ENCODE data around the gene MAPK8.

Gene MAPK8

DNA sequence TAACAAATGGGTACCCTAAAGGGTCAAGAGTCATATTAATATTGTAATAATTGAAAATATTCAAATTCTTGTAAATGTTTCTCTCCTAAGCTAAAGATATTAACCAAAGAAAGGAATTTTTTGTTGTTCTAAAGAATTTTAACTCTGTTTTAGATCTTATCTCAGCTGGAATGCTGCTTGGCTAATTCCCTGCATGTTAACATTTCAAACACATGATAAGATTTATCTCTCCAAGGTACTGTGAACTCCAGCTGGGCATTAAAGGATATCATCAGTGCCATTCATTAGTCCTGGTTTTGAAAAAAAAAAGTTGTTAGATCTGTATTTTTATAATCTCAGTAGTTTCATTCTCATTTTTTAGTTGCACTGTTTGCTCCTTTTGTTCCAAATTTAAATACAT lies 76.9 kb downstream of the MAPK8 start:
- TF ChIP-seq, protein P1, sequence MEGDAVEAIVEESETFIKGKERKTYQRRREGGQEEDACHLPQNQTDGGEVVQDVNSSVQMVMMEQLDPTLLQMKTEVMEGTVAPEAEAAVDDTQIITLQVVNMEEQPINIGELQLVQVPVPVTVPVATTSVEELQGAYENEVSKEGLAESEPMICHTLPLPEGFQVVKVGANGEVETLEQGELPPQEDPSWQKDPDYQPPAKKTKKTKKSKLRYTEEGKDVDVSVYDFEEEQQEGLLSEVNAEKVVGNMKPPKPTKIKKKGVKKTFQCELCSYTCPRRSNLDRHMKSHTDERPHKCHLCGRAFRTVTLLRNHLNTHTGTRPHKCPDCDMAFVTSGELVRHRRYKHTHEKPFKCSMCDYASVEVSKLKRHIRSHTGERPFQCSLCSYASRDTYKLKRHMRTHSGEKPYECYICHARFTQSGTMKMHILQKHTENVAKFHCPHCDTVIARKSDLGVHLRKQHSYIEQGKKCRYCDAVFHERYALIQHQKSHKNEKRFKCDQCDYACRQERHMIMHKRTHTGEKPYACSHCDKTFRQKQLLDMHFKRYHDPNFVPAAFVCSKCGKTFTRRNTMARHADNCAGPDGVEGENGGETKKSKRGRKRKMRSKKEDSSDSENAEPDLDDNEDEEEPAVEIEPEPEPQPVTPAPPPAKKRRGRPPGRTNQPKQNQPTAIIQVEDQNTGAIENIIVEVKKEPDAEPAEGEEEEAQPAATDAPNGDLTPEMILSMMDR (IDR thresholded peaks at IDR 0.05; ENCODE audit: extremely low read depth, insufficient read depth, missing control alignments) = no peak
- in situ Hi-C loops (cut with MboI; ENCODE audit: low pct_unique_long_range_greater_than_20kb, low sequenced_read_pairs, unreplicated experiment) = no loop called here
- no peak for DNase-seq (ENCODE audit: low spot score)

DNA sequence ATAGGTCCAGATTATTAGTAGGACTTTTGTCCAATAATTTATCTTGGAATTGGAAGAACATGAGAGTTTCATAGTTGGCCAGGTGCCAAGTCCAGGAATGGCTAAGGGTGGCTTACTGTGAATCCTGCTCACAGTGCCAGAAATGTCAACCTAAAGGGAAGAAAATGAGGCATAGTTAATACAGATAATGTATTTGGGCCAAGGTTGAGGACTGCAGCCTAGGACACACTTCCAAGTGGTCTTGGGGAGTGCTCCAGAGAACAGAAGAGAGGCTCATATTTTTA lies 78.2 kb downstream of the MAPK8 start:
- TF ChIP-seq, protein P1 (IDR thresholded peaks at IDR 0.05; ENCODE audit: extremely low read depth, insufficient read depth, missing control alignments) = no peak
- in situ Hi-C loops (cut with MboI; ENCODE audit: low pct_unique_long_range_greater_than_20kb, low sequenced_read_pairs, unreplicated experiment) = no loop called here

DNA sequence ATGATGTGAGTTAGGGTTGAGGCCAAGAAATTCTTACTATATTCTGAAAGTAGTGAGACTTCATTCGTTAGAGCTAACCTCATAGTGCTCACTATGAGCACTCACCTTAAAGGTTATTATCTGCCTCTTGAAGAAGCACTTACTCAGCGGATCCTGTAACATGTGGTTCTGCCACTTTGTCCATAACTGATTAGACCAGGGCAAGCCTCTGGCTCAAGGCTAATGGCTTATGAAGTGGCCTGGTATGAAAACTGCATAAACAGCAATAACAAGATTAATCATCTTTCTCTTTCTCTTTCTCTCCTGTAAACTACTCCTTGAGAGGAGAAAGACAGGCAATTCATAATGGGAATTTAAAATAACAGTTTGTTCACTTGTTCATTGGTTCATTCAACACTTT lies 82.8 kb downstream of the MAPK8 start:
- TF ChIP-seq, protein P1 (IDR thresholded peaks at IDR 0.05; ENCODE audit: extremely low read depth, insufficient read depth, missing control alignments) = no peak
- in situ Hi-C loops (cut with MboI; ENCODE audit: low pct_unique_long_range_greater_than_20kb, low sequenced_read_pairs, unreplicated experiment) = no loop called here
- DNase-seq (ENCODE audit: low spot score) = no peak

More for the DNA sequence above, 78.2 kb downstream of the MAPK8 start:
- DNase-seq (ENCODE audit: low spot score) = no peak

DNA sequence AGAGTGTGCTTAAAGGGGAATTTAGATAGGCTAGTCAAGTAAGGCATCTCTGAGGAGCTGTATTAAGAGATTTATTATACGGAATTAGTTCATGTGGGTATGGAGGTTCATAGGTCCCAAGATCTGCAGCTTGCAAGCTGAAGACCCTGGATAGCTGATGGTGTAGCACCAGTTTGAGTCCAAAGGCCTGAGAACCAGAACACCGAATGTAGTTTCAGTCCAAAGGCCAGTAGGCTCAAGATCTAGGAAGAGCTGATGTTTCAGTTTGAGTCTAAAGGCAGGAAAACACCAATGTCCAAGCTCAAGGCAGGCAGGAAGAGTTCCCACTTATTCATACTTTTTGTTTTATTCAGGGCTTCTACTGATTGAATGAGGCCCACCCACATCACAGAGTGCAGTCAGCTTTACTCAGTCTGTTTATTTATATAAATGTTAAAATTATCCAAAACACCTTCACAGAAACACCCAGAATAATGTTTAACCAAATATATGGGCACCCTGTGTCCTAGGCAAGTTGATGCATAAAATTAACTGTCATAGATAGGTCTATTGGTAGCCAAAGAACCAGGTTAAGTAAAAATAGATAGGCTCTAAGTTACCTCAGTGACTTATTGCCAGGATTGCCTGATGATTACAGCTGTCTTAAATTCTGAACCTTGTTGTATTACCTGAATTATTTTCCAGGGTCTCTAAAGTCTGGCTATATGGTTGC lies 83.5 kb downstream of the MAPK8 start:
- TF ChIP-seq, protein P1 (IDR thresholded peaks at IDR 0.05; ENCODE audit: extremely low read depth, insufficient read depth, missing control alignments) = no peak
- no peak for DNase-seq (ENCODE audit: low spot score)
- in situ Hi-C loops (cut with MboI; ENCODE audit: low pct_unique_long_range_greater_than_20kb, low sequenced_read_pairs, unreplicated experiment) = no loop called here

DNA sequence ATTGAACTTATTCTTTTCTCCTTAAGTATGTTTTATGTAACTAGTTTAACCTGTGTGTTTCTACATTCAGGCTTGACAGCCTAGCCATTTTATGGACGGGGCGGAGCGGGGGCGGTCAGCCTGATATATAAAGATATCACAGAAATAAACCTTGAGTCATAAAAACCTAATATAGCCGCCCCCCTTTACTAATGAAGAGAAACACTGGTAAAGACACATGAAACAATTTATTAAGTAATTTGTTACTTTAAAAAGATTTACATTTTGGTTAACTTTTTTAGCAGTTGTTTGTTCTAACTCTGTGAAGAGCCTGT lies 84.0 kb downstream of the MAPK8 start:
- no peak for DNase-seq (ENCODE audit: low spot score)
- TF ChIP-seq, protein P1 (IDR thresholded peaks at IDR 0.05; ENCODE audit: extremely low read depth, insufficient read depth, missing control alignments) = no peak
- in situ Hi-C loops (cut with MboI; ENCODE audit: low pct_unique_long_range_greater_than_20kb, low sequenced_read_pairs, unreplicated experiment) = no loop called here

DNA sequence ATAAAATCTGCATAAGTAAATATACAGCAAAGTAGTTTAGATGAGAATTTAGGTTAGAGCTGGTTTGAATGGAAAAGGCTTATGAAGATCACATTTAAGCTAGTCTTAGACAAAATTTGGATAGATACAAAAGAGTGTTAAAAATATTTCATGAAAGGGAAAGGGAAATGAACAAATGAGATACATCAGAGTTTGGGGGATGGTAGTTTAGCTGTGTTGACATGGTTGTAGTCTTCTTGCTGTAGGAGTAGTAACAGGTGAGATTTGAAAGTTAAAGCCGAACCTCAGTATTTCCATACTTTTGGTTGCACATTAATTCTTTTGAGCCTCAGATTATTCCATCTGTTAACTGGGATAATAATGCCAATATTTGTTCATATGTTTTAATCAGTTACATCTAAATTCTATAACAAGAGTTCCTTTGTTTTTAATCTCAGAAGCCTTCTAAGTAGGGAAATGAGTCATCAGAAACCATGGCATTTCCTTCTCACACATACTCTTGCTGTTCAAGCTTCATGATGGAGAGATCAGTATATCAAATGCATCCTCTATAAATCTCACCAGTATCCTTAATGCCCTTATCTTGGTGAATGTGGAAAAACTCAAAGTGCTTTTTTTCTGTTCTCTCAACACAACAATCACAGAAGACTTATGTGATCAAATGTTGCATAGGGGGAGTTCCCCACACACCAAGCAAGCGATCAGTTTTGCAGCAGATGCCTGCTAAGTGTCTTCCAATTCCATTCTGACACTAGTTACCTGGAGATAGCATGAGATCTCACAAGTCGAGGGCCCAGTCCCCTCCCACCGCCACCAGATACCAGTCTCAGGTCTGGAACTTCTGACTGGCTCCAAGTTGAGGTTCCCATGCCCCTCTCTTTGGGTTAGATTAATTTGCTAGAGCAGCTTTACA lies 84.7 kb downstream of the MAPK8 start:
- DNase-seq (ENCODE audit: low spot score) = no peak
- TF ChIP-seq, protein P1 (IDR thresholded peaks at IDR 0.05; ENCODE audit: extremely low read depth, insufficient read depth, missing control alignments) = no peak
- in situ Hi-C loops (cut with MboI; ENCODE audit: low pct_unique_long_range_greater_than_20kb, low sequenced_read_pairs, unreplicated experiment) = no loop called here
